Measurements from ENCODE around the gene PLAAT2. TPM values are rescaled to one million over a fixed set of nuclear protein-coding genes. Genes with fewer than 3 reads are reported as not detected.

The PLAAT2 gene
- polyA plus RNA-seq, 1 of the 3 experiments (the other 2 are of a cell fraction), result 0.53 TPM

GRCh38 chr11:63608353-63609345 is 45.5 kb upstream of the PLAAT2 start:
- Histone ChIP-seq H3K4me1 (ENCODE audit: control insufficient read depth in 1 of 2, insufficient read depth in 2 of 2, low read depth in 1 of 2, low read length in 1 of 2) (peaks cover 14 to 15% of the 10 kb centered on the region in 2 experiments), H3K4me2 (no peak overlapping the region), H3K9ac (no peak overlapping the region), H2AFZ (ENCODE audit: low read depth) (no peak overlapping the region), H3K79me2 (ENCODE audit: insufficient read depth) (no peaks in the 10 kb centered on the region), H3F3A (replicated peaks; ENCODE audit: insufficient read depth) (peaks cover 7% of the 10 kb centered on the region), H3K36me3 (replicated peaks in 1 of 2; ENCODE audit: control insufficient read depth in 1 of 2, insufficient read depth in 2 of 2, low read length in 1 of 2) (no peaks in the 10 kb centered on the region), H3K9me2 (no peaks in the 10 kb centered on the region), H3K4me3 (ENCODE audit: low read depth in 2 of 2, low read length in 1 of 2) (no peak overlapping the region), H3K27me3 (ENCODE audit: insufficient read depth) (no peaks in the 10 kb centered on the region), H3K9me3 (no peaks in the 10 kb centered on the region), H3K27ac (ENCODE audit: low read depth in 2 of 2, low read length in 1 of 2) (peak overlapping the region in 1 of 2 experiments; percentile 0; a peak in 2 of 4 replicates), H4K20me1 (ENCODE audit: insufficient read depth) (no peaks in the 10 kb centered on the region)
- ChIA-PET POLR2A (no interaction called here), CTCF (interaction anchor here (1.6 kb wide), 2 partner anchors 129 to 130 kb away, joined by 4 read pairs; no protein-coding TSS in a partner anchor)
- TF ChIP-seq, protein P1, sequence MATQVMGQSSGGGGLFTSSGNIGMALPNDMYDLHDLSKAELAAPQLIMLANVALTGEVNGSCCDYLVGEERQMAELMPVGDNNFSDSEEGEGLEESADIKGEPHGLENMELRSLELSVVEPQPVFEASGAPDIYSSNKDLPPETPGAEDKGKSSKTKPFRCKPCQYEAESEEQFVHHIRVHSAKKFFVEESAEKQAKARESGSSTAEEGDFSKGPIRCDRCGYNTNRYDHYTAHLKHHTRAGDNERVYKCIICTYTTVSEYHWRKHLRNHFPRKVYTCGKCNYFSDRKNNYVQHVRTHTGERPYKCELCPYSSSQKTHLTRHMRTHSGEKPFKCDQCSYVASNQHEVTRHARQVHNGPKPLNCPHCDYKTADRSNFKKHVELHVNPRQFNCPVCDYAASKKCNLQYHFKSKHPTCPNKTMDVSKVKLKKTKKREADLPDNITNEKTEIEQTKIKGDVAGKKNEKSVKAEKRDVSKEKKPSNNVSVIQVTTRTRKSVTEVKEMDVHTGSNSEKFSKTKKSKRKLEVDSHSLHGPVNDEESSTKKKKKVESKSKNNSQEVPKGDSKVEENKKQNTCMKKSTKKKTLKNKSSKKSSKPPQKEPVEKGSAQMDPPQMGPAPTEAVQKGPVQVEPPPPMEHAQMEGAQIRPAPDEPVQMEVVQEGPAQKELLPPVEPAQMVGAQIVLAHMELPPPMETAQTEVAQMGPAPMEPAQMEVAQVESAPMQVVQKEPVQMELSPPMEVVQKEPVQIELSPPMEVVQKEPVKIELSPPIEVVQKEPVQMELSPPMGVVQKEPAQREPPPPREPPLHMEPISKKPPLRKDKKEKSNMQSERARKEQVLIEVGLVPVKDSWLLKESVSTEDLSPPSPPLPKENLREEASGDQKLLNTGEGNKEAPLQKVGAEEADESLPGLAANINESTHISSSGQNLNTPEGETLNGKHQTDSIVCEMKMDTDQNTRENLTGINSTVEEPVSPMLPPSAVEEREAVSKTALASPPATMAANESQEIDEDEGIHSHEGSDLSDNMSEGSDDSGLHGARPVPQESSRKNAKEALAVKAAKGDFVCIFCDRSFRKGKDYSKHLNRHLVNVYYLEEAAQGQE (IDR thresholded peaks at IDR 0.05; ENCODE audit: low read depth, low read length), result no peak
- TF ChIP-seq, protein P2, sequence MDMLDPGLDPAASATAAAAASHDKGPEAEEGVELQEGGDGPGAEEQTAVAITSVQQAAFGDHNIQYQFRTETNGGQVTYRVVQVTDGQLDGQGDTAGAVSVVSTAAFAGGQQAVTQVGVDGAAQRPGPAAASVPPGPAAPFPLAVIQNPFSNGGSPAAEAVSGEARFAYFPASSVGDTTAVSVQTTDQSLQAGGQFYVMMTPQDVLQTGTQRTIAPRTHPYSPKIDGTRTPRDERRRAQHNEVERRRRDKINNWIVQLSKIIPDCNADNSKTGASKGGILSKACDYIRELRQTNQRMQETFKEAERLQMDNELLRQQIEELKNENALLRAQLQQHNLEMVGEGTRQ (IDR thresholded peaks at IDR 0.05; ENCODE audit: borderline replicate concordance, low read depth, low read length), result no peak
- TF ChIP-seq TEAD4 (IDR thresholded peaks at IDR 0.05; ENCODE audit: borderline replicate concordance, insufficient read depth) (no peak), TAF1 (IDR thresholded peaks at IDR 0.05; ENCODE audit: borderline replicate concordance, low read depth, low read length) (no peak), GABPA (IDR thresholded peaks at IDR 0.05; ENCODE audit: low read depth) (no peak), NRF1 (IDR thresholded peaks at IDR 0.05; ENCODE audit: low read depth, low read length) (no peak), CTCF (IDR thresholded peaks at IDR 0.05) (no peak), JUND (IDR thresholded peaks at IDR 0.05) (no peak), RCOR1 (IDR thresholded peaks at IDR 0.05; ENCODE audit: low read length) (no peak), EP300 (IDR thresholded peaks at IDR 0.05; ENCODE audit: borderline replicate concordance in 1 of 2, low read depth in 1 of 2, low read length in 1 of 2) (no peak), USF1 (IDR thresholded peaks at IDR 0.05; ENCODE audit: borderline replicate concordance, low read depth) (no peak), TCF12 (IDR thresholded peaks at IDR 0.05) (no peak), CHD2 (IDR thresholded peaks at IDR 0.05; ENCODE audit: low read length, partially characterized antibody) (no peak)
- TF ChIP-seq, protein P3, sequence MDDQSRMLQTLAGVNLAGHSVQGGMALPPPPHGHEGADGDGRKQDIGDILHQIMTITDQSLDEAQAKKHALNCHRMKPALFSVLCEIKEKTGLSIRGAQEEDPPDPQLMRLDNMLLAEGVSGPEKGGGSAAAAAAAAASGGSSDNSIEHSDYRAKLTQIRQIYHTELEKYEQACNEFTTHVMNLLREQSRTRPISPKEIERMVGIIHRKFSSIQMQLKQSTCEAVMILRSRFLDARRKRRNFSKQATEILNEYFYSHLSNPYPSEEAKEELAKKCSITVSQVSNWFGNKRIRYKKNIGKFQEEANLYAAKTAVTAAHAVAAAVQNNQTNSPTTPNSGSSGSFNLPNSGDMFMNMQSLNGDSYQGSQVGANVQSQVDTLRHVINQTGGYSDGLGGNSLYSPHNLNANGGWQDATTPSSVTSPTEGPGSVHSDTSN (IDR thresholded peaks at IDR 0.05), result no peak
- WGBS (ENCODE audit: low lambda C conversion rate), result 82% methylated on average over 10 of the region's 11 CpGs
- no peak for DNase-seq
